ENCODE results near the gene AGBL3.
"Not testable (repeated sequence)": the region's sequence is repeated elsewhere in the genome, so short reads cannot be mapped to it uniquely, and the experiment has no call there.

GRCh38 chr7:135173916-135174315 is 187.6 kb downstream of the AGBL3 start:
- not testable (repeated sequence) for TF ChIP-seq CTCF, POLR2AphosphoS5 (IDR thresholded peaks at IDR 0.05)

All from transverse colon (tissue), 4 donors.